ENCODE results near the gene TBL1XR1.

- TF ChIP-seq EZH2 (IDR thresholded peaks at IDR 0.05; ENCODE audit: borderline replicate concordance, low read length) = no peak
- TF ChIP-seq CTCF (IDR thresholded peaks at IDR 0.05; ENCODE audit: low read length) = no peak
These were observed 3.0 kb downstream of the TBL1XR1 start for GRCh38 chr3:177194299-177194698.

Data from OCI-LY1 (cell line).